Testis (tissue), 2 donors: Measurements from ENCODE around the gene POLN.

Experiments
- POLR2A ChIP-seq: fragments of 450-650 bp; IDR thresholded peaks from one replicate; pipeline ENCODE4 v1.6.1; 2017; ENCODE audit warnings: antibody characterized with exemption, mild to moderate bottlenecking, moderate library complexity
- TF ChIP-seq, protein P1 (sequence below), 3 experiments: fragments of 450-650 bp in 2 of 3; fragments of 200-600 bp in 1 of 3; sonication (generic) in 1 of 3; IDR thresholded peaks; one replicate each; pipeline ENCODE4 v1.5.1; 2016 to 2019; ENCODE audit warnings: antibody characterized with exemption in 3 of 3, mild to moderate bottlenecking in 2 of 3, moderate library complexity in 1 of 3

DNA sequence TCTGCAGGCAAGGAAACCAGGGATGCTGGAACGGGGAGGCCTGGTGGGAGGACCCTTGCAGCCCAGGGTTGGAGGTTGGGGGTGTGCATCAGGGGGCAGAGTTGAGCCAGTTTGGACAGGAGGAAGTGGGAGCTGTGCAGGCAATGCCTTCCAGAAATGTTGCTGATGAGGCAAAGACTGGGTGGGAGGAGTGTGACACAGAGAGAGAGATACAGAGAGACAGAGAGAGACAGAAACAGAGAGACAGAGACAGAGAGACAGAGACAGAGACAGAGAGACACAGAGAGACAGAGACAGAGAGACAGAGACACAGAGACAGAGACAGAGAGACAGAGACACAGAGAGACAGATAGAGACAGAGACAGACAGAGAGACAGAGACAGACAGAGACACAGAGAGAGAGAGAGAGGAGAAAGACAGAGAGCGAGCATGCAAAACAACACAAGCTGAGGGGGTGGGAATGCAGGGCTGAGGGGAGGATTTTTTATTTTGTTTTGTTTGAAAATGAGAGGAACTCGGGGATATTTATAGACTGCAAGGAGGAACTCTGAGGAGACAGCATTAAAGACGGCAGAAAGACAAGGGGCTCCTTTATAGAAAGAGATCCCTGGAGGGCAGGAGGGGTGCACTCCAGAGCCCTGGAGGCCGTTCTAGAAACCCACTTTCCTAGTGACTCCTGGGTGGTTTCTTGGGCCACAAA lies 1.9 kb upstream of the POLN start:
- TF ChIP-seq, protein P1, sequence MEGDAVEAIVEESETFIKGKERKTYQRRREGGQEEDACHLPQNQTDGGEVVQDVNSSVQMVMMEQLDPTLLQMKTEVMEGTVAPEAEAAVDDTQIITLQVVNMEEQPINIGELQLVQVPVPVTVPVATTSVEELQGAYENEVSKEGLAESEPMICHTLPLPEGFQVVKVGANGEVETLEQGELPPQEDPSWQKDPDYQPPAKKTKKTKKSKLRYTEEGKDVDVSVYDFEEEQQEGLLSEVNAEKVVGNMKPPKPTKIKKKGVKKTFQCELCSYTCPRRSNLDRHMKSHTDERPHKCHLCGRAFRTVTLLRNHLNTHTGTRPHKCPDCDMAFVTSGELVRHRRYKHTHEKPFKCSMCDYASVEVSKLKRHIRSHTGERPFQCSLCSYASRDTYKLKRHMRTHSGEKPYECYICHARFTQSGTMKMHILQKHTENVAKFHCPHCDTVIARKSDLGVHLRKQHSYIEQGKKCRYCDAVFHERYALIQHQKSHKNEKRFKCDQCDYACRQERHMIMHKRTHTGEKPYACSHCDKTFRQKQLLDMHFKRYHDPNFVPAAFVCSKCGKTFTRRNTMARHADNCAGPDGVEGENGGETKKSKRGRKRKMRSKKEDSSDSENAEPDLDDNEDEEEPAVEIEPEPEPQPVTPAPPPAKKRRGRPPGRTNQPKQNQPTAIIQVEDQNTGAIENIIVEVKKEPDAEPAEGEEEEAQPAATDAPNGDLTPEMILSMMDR (IDR thresholded peaks at IDR 0.05), result peak in 2 of 3 experiments; percentile 9 to 14
- TF ChIP-seq POLR2A, result no peak
